Kidney (tissue), 14 donors: Measurements from ENCODE around the gene VSTM1. TPM values are rescaled to one million over a fixed set of nuclear protein-coding genes. Genes with fewer than 3 reads are reported as not detected.

ENCODE experiments used
- DNase-seq, 5 donors: peaks; one replicate each; pipeline ENCODE4 v3.0.0-alpha.2; 2013 to 2020
- FAIRE-seq: peaks from 2 replicates; lab custom pipeline; 2012; peaks lifted over from hg19 to GRCh38; lab: Jason Lieb, UNC
- H3K27ac ChIP-seq, 2 donors: one replicate each; pipeline ENCODE4 v1.7.0; 2013; ENCODE audit warnings: low read depth in 2 of 2, low read length in 2 of 2, inconsistent platforms in 1 of 2
- H3K27me3 ChIP-seq: one replicate; pipeline ENCODE4 v1.7.1; 2013; ENCODE audit warnings: low read length, inconsistent platforms; ENCODE audit not compliant: control insufficient read depth, insufficient read depth
- H3K36me3 ChIP-seq, 3 donors: one replicate each; pipeline versions ENCODE4 v1.7.0 to v1.7.1; 2013; ENCODE audit warnings: low read length in 3 of 3, control low read depth in 1 of 3, inconsistent platforms in 1 of 3; ENCODE audit not compliant: insufficient read depth in 3 of 3, control insufficient read depth in 2 of 3
- H3K4me1 ChIP-seq, 3 donors: one replicate each; pipeline versions ENCODE4 v1.7.0 to v1.7.1; 2013; ENCODE audit warnings: low read length in 3 of 3, inconsistent platforms in 1 of 3, low read depth in 1 of 3; ENCODE audit not compliant: control insufficient read depth in 2 of 3, insufficient read depth in 2 of 3
- H3K4me3 ChIP-seq, 3 donors: one replicate each; pipeline versions ENCODE4 v1.7.0 to v1.8.1; 2013; ENCODE audit warnings: low read length in 3 of 3, control low read depth in 1 of 3, inconsistent platforms in 1 of 3
- H3K9ac ChIP-seq, 3 donors: one replicate each; pipeline versions ENCODE4 v1.7.0 to v1.7.1; 2013; ENCODE audit warnings: low read length in 3 of 3, control low read depth in 1 of 3, inconsistent platforms in 1 of 3
- H3K9me3 ChIP-seq, 3 donors: one replicate each; pipeline versions ENCODE4 v1.7.0 to v1.7.1; 2013; ENCODE audit warnings: low read length in 3 of 3, control low read depth in 1 of 3, inconsistent platforms in 1 of 3; ENCODE audit not compliant: control insufficient read depth in 2 of 3, insufficient read depth in 1 of 3
- intact Hi-C: fragments of 100-400 bp; cut with DNase I; formaldehyde crosslinking; loops from one replicate; pipeline ENCODE4 v1.11.1; 2022
- polyA plus RNA-seq: library from polyadenylated mRNA; stranded (reverse); fragments of 350-450 nt; fragmentation: Illumina TruSeq; extraction: RNeasy Lipid Tissue Mini Kit (QIAGEN cat#74804); gene quantifications from one replicate; pipeline ENCODE4 v1.2.3, GENCODE V29; 2014; ENCODE audit warnings: low read depth, low replicate concordance; ENCODE audit not compliant: insufficient read depth
- total RNA-seq: library from RNA; stranded (reverse); fragmentation: NEBNext Ultra II Directional; extraction: Animal tissue kit (Norgen Biotek cat#: 25700); gene quantifications from one replicate; pipeline ENCODE4 v1.2.1, GENCODE V29; 2021
- TF ChIP-seq, protein P1 (sequence below): IDR thresholded peaks from 3 replicates; pipeline ENCODE4 v1.5.1; 2012; ENCODE audit warnings: mild to moderate bottlenecking, moderate library complexity, borderline replicate concordance; ENCODE audit not compliant: insufficient read depth; ENCODE audit errors: extremely low read depth
- donor health status: control.
- donor health status: control.
- donor health status: control.
- donor health status: control.
- donor health status: control.
- donor health status: DM: yes; HTN: yes; CAD: no.
- donor health status: Normal renal cell carcinoma (clear cell type).

VSTM1 gene
- total and polyA plus RNA-seq, 2 donors from 2014 or later, result 0.35 to 1.0 TPM

DNA sequence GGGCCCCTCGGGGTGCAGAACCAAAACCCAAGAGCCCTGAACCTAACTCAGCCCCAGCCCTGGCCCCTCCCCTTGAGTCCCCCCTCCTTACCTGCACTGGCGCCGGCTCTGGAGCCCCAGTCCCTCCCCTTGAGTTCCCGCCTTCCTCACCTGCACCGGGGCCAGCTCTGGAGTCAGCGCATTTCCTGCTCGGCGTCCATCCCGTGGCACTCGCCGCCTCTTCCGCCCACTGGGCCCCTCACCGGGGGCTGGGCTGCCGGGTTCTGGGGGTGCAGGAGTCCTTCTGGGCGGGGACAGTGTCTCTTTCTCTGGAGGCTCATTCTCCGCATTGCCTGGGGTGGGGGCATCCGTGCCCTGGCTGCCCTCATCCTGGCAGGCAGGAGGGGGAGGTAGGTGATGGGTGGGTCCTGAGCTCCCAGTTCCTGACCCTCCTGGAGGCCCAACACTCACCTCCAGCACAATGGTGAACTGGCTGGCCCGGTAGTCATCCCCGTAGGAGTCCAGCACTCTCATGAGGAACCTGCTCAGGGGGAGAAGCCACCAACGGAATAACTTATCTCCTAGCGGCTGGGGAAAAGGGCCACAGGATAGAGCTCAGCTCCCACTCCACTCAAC, 44.3 kb upstream of the VSTM1 start:
- intact Hi-C loops, result no loop called here
- Histone ChIP-seq H3K27ac (no peak overlapping the region), H3K27me3 (no peaks in the 10 kb centered on the region), H3K9ac (no peak overlapping the region), H3K9me3 (no peaks in the 10 kb centered on the region), H3K4me3 (no peak overlapping the region), H3K36me3 (peaks cover 0 to 12% (median 12%) of the 10 kb centered on the region in 3 donors), H3K4me1 (peaks cover 0 to 3% (median 0%) of the 10 kb centered on the region in 3 donors)
- TF ChIP-seq, protein P1, sequence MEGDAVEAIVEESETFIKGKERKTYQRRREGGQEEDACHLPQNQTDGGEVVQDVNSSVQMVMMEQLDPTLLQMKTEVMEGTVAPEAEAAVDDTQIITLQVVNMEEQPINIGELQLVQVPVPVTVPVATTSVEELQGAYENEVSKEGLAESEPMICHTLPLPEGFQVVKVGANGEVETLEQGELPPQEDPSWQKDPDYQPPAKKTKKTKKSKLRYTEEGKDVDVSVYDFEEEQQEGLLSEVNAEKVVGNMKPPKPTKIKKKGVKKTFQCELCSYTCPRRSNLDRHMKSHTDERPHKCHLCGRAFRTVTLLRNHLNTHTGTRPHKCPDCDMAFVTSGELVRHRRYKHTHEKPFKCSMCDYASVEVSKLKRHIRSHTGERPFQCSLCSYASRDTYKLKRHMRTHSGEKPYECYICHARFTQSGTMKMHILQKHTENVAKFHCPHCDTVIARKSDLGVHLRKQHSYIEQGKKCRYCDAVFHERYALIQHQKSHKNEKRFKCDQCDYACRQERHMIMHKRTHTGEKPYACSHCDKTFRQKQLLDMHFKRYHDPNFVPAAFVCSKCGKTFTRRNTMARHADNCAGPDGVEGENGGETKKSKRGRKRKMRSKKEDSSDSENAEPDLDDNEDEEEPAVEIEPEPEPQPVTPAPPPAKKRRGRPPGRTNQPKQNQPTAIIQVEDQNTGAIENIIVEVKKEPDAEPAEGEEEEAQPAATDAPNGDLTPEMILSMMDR, result no peak
- DNase-seq (peak in 1 of 5 donors; percentile 61), FAIRE-seq (no peak)

DNA sequence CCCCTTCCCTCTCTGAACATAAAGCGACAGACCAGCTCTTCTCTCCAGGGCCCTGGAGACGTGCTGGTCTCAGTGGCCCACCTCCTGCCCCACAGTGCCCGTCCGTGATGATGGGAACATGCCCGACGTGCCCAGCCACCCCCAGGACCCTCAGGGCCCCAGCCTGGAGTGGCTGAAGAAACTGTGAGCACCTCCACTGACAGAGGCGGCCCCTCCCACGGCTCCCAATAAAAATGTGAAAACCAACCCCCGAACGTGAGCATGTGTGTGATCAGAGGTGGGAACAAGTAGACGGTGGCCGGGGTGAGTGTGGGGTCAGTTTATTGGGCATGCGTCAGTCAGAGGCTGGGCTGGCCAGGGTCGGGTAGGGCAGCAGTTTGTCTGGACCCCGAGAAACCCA, 43.0 kb upstream of the VSTM1 start:
- peak in 1 of 5 donors; percentile 59 for DNase-seq
- Histone ChIP-seq H3K36me3 (peaks cover 0 to 12% (median 12%) of the 10 kb centered on the region in 3 donors), H3K9me3 (no peaks in the 10 kb centered on the region), H3K27me3 (no peaks in the 10 kb centered on the region), H3K4me1 (peaks cover 0 to 5% (median 0%) of the 10 kb centered on the region in 3 donors), H3K9ac (no peak overlapping the region), H3K27ac (no peak overlapping the region), H3K4me3 (no peak overlapping the region)
- TF ChIP-seq, protein P1, result no peak
- intact Hi-C loops, result no loop called here
- no peak for FAIRE-seq

DNA sequence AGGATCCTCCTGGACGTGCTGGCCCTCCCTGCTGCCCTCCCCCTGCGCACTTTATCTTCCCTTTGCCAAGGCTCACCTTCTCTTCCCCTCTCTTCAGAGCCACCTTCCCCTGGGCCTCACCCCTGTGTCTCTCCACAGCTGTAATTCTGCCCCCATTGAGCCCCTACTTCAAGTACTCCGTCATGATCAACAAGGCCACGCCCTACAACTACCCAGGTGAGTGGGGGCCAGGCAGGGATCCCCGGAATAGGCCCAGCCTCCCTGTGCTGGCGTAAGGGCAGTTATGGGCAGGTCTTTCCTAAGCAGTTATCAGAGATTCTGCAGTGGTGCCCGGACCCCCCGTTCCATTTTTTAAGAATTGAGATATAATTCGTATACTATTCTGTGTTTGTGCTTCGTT, 42.1 kb upstream of the VSTM1 start:
- no peak overlapping the region for H3K27ac ChIP-seq
- peaks cover 0 to 12% (median 10%) of the 10 kb centered on the region in 3 donors for H3K36me3 ChIP-seq
- H3K27me3 ChIP-seq, result no peaks in the 10 kb centered on the region
- no peaks in the 10 kb centered on the region for H3K9me3 ChIP-seq
- intact Hi-C loops, result no loop called here
- peak in 1 of 5 donors; percentile 55 for DNase-seq
- H3K4me3 ChIP-seq, result no peak overlapping the region
- TF ChIP-seq, protein P1, result no peak
- H3K4me1 ChIP-seq, result peaks cover 0 to 5% (median 0%) of the 10 kb centered on the region in 3 donors
- no peak for FAIRE-seq
- no peak overlapping the region for H3K9ac ChIP-seq
